MM.1S (cell line): Measurements from ENCODE around the gene FKBP7.
"Not testable (repeated sequence)": the region's sequence is repeated elsewhere in the genome, so short reads cannot be mapped to it uniquely, and the experiment has no call there.

Experiments used
- DNase-seq: peaks from one replicate; pipeline ENCODE4 v3.0.0-alpha.2; 2015
- H2AFZ ChIP-seq: fragments of 300-600 bp; sonication (generic); 2 replicates; pipeline ENCODE4 v1.6.0; 2016; ENCODE audit warnings: antibody characterized with exemption, low read length
- H3F3A ChIP-seq: fragments of 300-600 bp; sonication (generic); 2 replicates; pipeline ENCODE4 v1.6.1; 2016; ENCODE audit warnings: mild to moderate bottlenecking, antibody characterized with exemption, low read length, moderate library complexity, mixed read lengths; ENCODE audit not compliant: insufficient read depth
- H3K27ac ChIP-seq: fragments of 300-600 bp; sonication (generic); 2 replicates; pipeline ENCODE4 v1.5.1; 2016; ENCODE audit warnings: mild to moderate bottlenecking, low read length
- H3K27me3 ChIP-seq: fragments of 300-600 bp; sonication (generic); replicated peaks from 2 replicates; pipeline ENCODE4 v1.6.0; 2016; ENCODE audit warnings: low read length; ENCODE audit not compliant: insufficient read depth
- H3K36me3 ChIP-seq: fragments of 300-600 bp; sonication (generic); replicated peaks from 2 replicates; pipeline ENCODE4 v1.6.1; 2016; ENCODE audit warnings: mild to moderate bottlenecking, low read length, mixed read lengths; ENCODE audit not compliant: insufficient read depth
- H3K4me1 ChIP-seq: fragments of 300-600 bp; sonication (generic); 2 replicates; pipeline ENCODE4 v1.6.1; 2016; ENCODE audit warnings: low read length, mixed read lengths
- H3K4me2 ChIP-seq: fragments of 300-600 bp; sonication (generic); 2 replicates; pipeline ENCODE4 v1.6.0; 2016; ENCODE audit warnings: low read depth, low read length
- H3K4me3 ChIP-seq: fragments of 300-600 bp; sonication (generic); 2 replicates; pipeline ENCODE4 v1.5.1; 2016; ENCODE audit warnings: low read length, mixed read lengths
- H3K79me2 ChIP-seq: fragments of 300-600 bp; sonication (generic); 2 replicates; pipeline ENCODE4 v1.6.1; 2016; ENCODE audit warnings: mixed run types, low read length, mixed read lengths
- H3K9ac ChIP-seq: fragments of 300-600 bp; sonication (generic); 2 replicates; pipeline ENCODE4 v1.6.1; 2016; ENCODE audit warnings: low read length, mixed read lengths
- H3K9me2 ChIP-seq: fragments of 300-600 bp; sonication (generic); replicated peaks from 2 replicates; pipeline ENCODE4 v1.6.1; 2016; ENCODE audit warnings: mild to moderate bottlenecking, low read length, mixed read lengths; ENCODE audit not compliant: insufficient read depth
- H3K9me3 ChIP-seq: fragments of 300-600 bp; sonication (generic); replicated peaks from 2 replicates; pipeline ENCODE4 v1.6.1; 2016; ENCODE audit warnings: mild to moderate bottlenecking, low read length, mixed read lengths; ENCODE audit not compliant: insufficient read depth
- H4K20me1 ChIP-seq: fragments of 300-600 bp; sonication (generic); 2 replicates; pipeline ENCODE4 v1.6.1; 2016; ENCODE audit warnings: mild to moderate bottlenecking, low read length, moderate library complexity, mixed read lengths; ENCODE audit not compliant: insufficient read depth
- CTCF ChIP-seq: fragments of 300-600 bp; sonication (generic); IDR thresholded peaks from 2 replicates; pipeline ENCODE4 v1.5.1; 2016; ENCODE audit warnings: antibody characterized with exemption, low read length, mixed read lengths
- EZH2 ChIP-seq: fragments of 300-600 bp; sonication (generic); optimal IDR thresholded peaks from 2 replicates; pipeline ENCODE3; 2017; ENCODE audit warnings: low read depth, mild to moderate bottlenecking, antibody characterized with exemption, low read length, mixed read lengths
- EZH2phosphoT487 ChIP-seq: fragments of 300-600 bp; sonication (generic); IDR thresholded peaks from 2 replicates; pipeline ENCODE4 v1.6.1; 2018; ENCODE audit warnings: antibody characterized with exemption, low read length

The FKBP7 gene

GRCh38 chr2:178427458-178427857 lies 50.9 kb downstream of the FKBP7 start:
- Histone ChIP-seq H3K9ac (no peak overlapping the region), H3K27ac (no peak overlapping the region), H3K9me2 (no peaks in the 10 kb centered on the region), H3K4me1 (no peaks in the 10 kb centered on the region), H3K4me2 (no peak overlapping the region), H3K27me3 (no peaks in the 10 kb centered on the region), H3K36me3 (no peaks in the 10 kb centered on the region; the same call in 1 of the 2 replicates), H3F3A (no peaks in the 10 kb centered on the region), H3K4me3 (no peak overlapping the region), H4K20me1 (no peaks in the 10 kb centered on the region), H3K9me3 (no peaks in the 10 kb centered on the region), H3K79me2 (no peaks in the 10 kb centered on the region), H2AFZ (no peak overlapping the region)
- DNase-seq, result no peak
- TF ChIP-seq EZH2phosphoT487, result no peak
- no peak for TF ChIP-seq CTCF
- no peak for TF ChIP-seq EZH2

GRCh38 chr2:178426388-178426787 lies 52.0 kb downstream of the FKBP7 start:
- Histone ChIP-seq H3K36me3 (no peaks in the 10 kb centered on the region; the same call in 1 of the 2 replicates), H4K20me1 (no peaks in the 10 kb centered on the region), H3K9me2 (no peaks in the 10 kb centered on the region), H3F3A (no peaks in the 10 kb centered on the region), H3K4me1 (no peaks in the 10 kb centered on the region), H3K4me2 (no peak overlapping the region), H3K27ac (no peak overlapping the region), H3K79me2 (no peaks in the 10 kb centered on the region), H2AFZ (no peak overlapping the region), H3K4me3 (no peak overlapping the region), H3K27me3 (no peaks in the 10 kb centered on the region), H3K9me3 (no peaks in the 10 kb centered on the region), H3K9ac (no peak overlapping the region)
- DNase-seq, result no peak
- TF ChIP-seq CTCF, result no peak
- TF ChIP-seq EZH2, result no peak
- TF ChIP-seq EZH2phosphoT487, result no peak

GRCh38 chr2:178425255-178425827 lies 53.1 kb downstream of the FKBP7 start:
- H3K79me2 ChIP-seq, result no peaks in the 10 kb centered on the region
- no peaks in the 10 kb centered on the region; the same call in 1 of the 2 replicates for H3K36me3 ChIP-seq
- no peak overlapping the region for H3K4me2 ChIP-seq

GRCh38 chr2:178423746-178424145 lies 54.7 kb downstream of the FKBP7 start:
- not testable (repeated sequence) for H3K4me3 ChIP-seq, DNase-seq, H2AFZ ChIP-seq, H3K9me2 ChIP-seq, H3F3A ChIP-seq, H3K36me3 ChIP-seq, H3K4me1 ChIP-seq, H3K27ac ChIP-seq, H3K9me3 ChIP-seq, H3K27me3 ChIP-seq, H3K4me2 ChIP-seq, H4K20me1 ChIP-seq, H3K9ac ChIP-seq, H3K79me2 ChIP-seq

More at GRCh38 chr2:178425255-178425827, 53.1 kb downstream of the FKBP7 start:
- no peaks in the 10 kb centered on the region for H3K27me3 ChIP-seq
- no peak overlapping the region for H3K9ac ChIP-seq
- no peaks in the 10 kb centered on the region for H3F3A ChIP-seq
- H3K27ac ChIP-seq, result no peak overlapping the region
- H2AFZ ChIP-seq, result no peak overlapping the region
- no peak overlapping the region for H3K4me3 ChIP-seq
- no peaks in the 10 kb centered on the region for H3K4me1 ChIP-seq
- DNase-seq, result no peak
- H4K20me1 ChIP-seq, result no peaks in the 10 kb centered on the region
- no peaks in the 10 kb centered on the region for H3K9me2 ChIP-seq
- no peaks in the 10 kb centered on the region for H3K9me3 ChIP-seq
- TF ChIP-seq EZH2phosphoT487 (no peak), CTCF (no peak), EZH2 (no peak)
